DMS79 treated with DMSO at 0.1 percent for 48 hours (cell line): ENCODE results near the gene ZDBF2.
"Not testable (repeated sequence)": the region's sequence is repeated elsewhere in the genome, so short reads cannot be mapped to it uniquely, and the experiment has no call there.

Experiments
- DNase-seq: peaks from one replicate; lab custom pipeline; 2025; lab: John Stamatoyannopoulos, UW

ZDBF2 gene

DNA sequence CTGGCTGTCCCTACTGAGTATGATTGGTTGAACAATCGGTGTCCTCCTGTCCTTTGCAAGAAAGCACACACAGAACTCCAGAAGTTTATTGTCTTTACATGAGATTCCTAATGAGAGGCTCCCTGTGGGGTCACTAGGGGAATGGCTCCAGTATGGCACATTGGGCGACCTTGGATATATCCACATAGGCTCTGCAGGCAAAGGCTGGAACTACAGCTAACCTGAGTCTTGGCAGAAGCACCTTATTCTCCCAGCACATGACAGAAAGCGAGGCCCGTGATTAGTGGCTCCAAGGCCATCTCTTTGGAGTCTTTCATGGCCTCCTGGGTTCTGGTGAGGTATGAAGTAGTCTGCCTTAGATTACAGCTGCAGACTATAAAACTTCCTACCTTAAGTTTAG is 49.0 kb downstream of the ZDBF2 start:
- DNase-seq = no peak

DNA sequence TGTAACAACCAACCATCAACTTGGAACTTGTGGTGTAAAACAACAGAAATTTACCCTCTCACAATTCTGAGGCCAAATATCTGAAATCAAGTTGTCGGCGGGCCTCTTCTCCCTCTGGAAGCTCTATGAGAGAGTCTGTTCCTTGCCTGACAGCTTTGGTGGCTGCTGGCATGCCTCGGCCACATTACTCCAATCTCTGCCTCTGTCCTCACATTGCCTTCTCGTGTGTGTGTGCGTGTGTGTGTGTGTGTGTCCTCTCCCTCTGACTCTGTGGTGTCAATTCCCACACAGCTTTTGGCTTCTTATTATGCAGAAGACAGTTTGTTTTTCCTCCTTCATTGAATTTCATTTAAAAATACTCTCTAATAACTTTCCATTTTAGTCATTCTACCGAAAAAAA is 50.4 kb downstream of the ZDBF2 start:
- no peak for DNase-seq

- DNase-seq = no peak
These were observed 54.5 kb downstream of the ZDBF2 start for GRCh38 chr2:206328974-206329373.

- DNase-seq = no peak
These were observed 62.4 kb downstream of the ZDBF2 start for GRCh38 chr2:206336861-206337260.

DNA sequence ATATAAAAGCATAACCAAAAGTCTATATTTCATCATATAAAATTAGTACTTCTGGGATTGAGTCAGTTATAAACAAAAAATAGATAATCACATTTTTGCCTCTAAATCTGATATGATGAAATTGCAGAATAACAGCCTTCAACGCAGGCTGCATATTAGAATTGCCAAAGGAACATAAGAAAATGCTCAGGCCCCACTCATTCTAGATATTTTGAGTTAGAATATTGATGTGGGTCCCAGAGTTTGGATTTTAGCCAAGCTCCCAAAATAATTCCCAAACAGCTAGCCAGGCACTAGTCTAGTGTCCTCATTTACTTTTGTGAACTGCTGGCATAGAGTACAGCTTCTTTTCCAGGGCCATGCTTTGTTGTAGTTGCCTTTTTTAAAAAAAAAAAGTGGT is 63.5 kb downstream of the ZDBF2 start:
- no peak for DNase-seq

- no peak for DNase-seq
These were observed 66.9 kb downstream of the ZDBF2 start for GRCh38 chr2:206341396-206341795.

DNA sequence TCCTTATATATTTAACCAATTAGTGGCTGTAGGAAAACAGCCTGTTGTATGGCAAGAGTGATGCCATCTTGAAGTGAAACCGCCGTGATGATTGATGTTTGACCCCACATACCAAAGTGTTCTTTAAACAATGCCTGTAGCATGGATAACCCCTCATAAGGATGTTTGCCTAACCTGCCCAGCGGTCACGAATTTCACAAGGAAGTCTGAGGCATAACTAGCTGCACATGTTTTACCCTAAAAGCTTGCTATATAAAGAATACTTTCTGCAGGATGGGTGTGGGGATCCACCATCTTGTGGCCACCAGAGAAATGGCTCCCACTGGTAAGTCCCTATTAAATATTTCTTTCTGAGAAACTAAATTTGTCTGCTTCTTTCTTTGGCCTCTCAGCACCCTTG is 68.7 kb downstream of the ZDBF2 start:
- no peak for DNase-seq

DNA sequence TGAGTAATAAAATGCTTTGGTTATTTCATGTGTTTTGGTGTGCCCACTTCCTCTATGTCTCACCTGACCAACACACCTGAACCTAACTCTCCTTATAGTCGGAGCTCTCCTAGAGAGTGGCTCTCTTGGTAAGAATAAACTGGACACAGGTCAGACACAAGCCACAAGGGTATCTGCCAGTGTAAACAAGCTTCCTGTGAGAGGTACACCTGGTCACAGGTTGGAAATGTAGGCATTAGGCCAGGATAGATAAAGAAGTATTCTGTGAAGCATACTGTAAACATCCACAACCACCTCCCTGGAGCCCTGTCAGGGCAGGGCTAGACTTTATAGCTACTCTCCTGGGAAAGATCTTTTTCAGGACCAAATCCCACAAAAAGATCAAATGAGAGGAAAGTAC is 69.4 kb downstream of the ZDBF2 start:
- DNase-seq = no peak

GRCh38 chr2:206345606-206346005 is 71.1 kb downstream of the ZDBF2 start:
- no peak for DNase-seq

DNA sequence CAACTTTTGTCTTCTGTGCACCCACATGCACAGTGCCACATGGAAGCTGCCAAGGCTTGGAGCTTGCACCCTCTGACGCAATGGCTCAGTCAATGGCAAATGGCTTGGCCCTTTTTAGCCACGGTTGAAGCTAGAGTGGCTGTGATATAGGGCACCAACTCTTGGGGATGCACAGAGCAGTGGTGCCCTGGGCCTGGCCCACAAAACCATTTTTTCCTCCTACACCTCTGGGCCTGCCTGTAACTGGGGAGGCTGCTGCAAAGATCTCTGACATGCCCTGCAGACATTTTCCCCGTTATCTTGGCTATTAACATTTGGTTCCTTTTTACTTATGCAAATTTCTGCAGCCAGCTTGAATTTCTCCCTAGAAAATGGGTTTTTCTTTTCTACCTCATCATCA is 74.9 kb downstream of the ZDBF2 start:
- no peak for DNase-seq

DNA sequence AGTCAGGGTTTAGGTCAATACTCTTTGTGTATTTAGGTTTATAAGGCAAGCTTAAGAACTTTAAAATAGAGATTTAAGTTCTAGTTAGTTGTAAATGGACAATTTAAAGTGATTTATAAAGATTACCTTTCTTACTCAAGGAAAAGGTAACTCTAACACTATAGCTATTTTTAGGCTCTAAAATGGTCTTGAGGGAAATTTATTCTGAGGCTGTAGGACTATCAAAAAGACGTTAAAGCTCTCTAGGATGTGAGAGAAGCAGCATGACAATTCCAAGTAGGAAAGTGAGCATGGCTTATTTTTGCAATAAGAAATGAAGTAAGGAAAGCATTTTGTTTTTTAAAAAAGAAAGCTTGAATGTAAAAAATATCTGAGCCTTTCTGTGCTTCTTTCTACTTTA is 78.1 kb downstream of the ZDBF2 start:
- DNase-seq = no peak

GRCh38 chr2:206353685-206354084 is 79.2 kb downstream of the ZDBF2 start:
- DNase-seq = no peak

- no peak for DNase-seq
These were observed 79.7 kb downstream of the ZDBF2 start for GRCh38 chr2:206354129-206354528.

- DNase-seq = not testable (repeated sequence)
These were observed 82.4 kb downstream of the ZDBF2 start for GRCh38 chr2:206356840-206357239.

DNA sequence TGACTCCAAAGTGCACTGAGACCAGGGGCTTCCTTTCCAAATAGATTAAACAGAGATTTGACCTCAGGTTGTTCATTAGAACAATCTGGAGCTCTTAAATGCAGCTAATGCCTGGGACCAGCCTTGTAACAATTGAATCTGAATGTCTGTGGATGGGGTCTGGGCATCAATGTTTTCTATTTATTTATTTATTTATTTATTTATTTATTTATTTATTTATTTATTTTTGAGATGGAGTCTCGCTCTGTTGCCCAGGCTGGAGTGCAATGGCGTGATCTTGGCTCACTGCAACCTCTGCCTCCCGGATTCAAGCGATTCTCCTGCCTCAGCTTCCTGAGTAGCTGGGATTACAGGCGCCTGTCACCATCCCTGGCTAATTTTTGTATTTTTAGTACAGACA is 86.4 kb downstream of the ZDBF2 start:
- not testable (repeated sequence) for DNase-seq

DNA sequence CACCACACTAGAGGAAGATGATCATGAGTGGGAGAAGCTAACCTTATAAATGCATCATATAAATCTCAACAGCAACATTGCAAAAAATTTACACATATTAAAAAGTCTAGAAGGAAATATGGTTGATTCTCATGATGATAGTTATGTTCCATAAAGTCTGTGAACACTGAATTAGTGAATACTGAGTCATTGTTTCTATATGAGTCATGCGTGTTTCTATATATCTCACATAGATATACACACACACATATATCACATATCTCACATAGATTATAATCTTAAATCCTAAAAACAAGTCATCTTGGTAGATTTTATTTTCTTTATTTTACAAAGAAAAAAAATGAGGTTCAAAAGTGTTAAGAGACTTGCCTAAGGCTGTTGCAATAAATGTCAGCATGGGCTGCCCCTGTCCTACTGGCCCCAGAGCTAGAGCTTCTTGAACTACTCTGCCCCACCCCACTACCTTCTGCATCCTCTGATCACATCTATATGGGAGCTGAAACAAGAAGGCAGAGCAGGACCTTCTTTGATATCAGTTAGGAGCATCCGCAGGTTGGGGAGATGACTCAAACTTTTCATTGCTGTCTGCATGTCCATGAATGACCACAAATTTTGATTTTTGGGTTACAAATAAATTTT is 87.1 kb downstream of the ZDBF2 start:
- no peak for DNase-seq
